Midbrain (tissue), 1 donor: ENCODE measurements around the gene ZNF536.
A peak's percentile ranks its signal among the peaks of the same experiment; 100 is the strongest.
"Not testable (repeated sequence)": the region's sequence is repeated elsewhere in the genome, so short reads cannot be mapped to it uniquely, and the experiment has no call there.

Experiments used
- DNase-seq: peaks from one replicate; lab custom pipeline; 2025; lab: John Stamatoyannopoulos, UW

Gene ZNF536

GRCh38 chr19:30446850-30447552 lies 74.8 kb downstream of the ZNF536 start:
- no peak for DNase-seq

- DNase-seq = no peak
Measured at GRCh38 chr19:30447553-30447870, 75.3 kb downstream of the ZNF536 start.

GRCh38 chr19:30448386-30449077 lies 76.3 kb downstream of the ZNF536 start:
- peak; percentile 30 for DNase-seq

GRCh38 chr19:30449078-30449590 lies 77.0 kb downstream of the ZNF536 start:
- DNase-seq = no peak

- no peak for DNase-seq
Measured at GRCh38 chr19:30449673-30450072, 77.5 kb downstream of the ZNF536 start.

GRCh38 chr19:30450100-30450499 lies 77.9 kb downstream of the ZNF536 start:
- DNase-seq = peak; percentile 73

- DNase-seq = peak; percentile 32
Measured at GRCh38 chr19:30450835-30451321, 78.7 kb downstream of the ZNF536 start.

GRCh38 chr19:30452931-30453330 lies 80.7 kb downstream of the ZNF536 start:
- DNase-seq = no peak

GRCh38 chr19:30453743-30454142 lies 81.6 kb downstream of the ZNF536 start:
- no peak for DNase-seq

GRCh38 chr19:30455881-30456280 lies 83.7 kb downstream of the ZNF536 start:
- DNase-seq = no peak

GRCh38 chr19:30457484-30457883 lies 85.3 kb downstream of the ZNF536 start:
- no peak for DNase-seq

- DNase-seq = no peak
Measured at GRCh38 chr19:30459859-30460258, 87.7 kb downstream of the ZNF536 start.

GRCh38 chr19:30464162-30464561 lies 92.0 kb downstream of the ZNF536 start:
- no peak for DNase-seq

GRCh38 chr19:30466598-30466997 lies 94.4 kb downstream of the ZNF536 start:
- DNase-seq = not testable (repeated sequence)

- DNase-seq = no peak
Measured at GRCh38 chr19:30467239-30467638, 95.1 kb downstream of the ZNF536 start.

- no peak for DNase-seq
Measured at GRCh38 chr19:30469774-30470173, 97.6 kb downstream of the ZNF536 start.

- no peak for DNase-seq
Measured at GRCh38 chr19:30471441-30471840, 99.3 kb downstream of the ZNF536 start.

- no peak for DNase-seq
Measured at GRCh38 chr19:30473334-30473867, 101.2 kb downstream of the ZNF536 start.

- DNase-seq = no peak
Measured at GRCh38 chr19:30476997-30477396, 104.8 kb downstream of the ZNF536 start.

- DNase-seq = no peak
Measured at GRCh38 chr19:30479231-30479630, 107.0 kb downstream of the ZNF536 start.

GRCh38 chr19:30480097-30480496 lies 107.9 kb downstream of the ZNF536 start:
- no peak for DNase-seq

GRCh38 chr19:30481063-30481462 lies 108.9 kb downstream of the ZNF536 start:
- DNase-seq = no peak

GRCh38 chr19:30481823-30482222 lies 109.6 kb downstream of the ZNF536 start:
- DNase-seq = no peak
